GM21576 (cell line): Measurements from ENCODE around the gene PMEPA1.
A peak's percentile ranks its signal among the peaks of the same experiment; 100 is the strongest.
"Not testable (repeated sequence)": the region's sequence is repeated elsewhere in the genome, so short reads cannot be mapped to it uniquely, and the experiment has no call there.

ENCODE experiments used
- ATAC-seq: cut with Tn5 transposase; IDR thresholded peaks from one replicate; pipeline ENCODE4 v1.9.1; 2021; ENCODE audit warnings: mild to moderate bottlenecking, moderate library complexity; ENCODE audit not compliant: unreplicated experiment

The PMEPA1 gene

DNA sequence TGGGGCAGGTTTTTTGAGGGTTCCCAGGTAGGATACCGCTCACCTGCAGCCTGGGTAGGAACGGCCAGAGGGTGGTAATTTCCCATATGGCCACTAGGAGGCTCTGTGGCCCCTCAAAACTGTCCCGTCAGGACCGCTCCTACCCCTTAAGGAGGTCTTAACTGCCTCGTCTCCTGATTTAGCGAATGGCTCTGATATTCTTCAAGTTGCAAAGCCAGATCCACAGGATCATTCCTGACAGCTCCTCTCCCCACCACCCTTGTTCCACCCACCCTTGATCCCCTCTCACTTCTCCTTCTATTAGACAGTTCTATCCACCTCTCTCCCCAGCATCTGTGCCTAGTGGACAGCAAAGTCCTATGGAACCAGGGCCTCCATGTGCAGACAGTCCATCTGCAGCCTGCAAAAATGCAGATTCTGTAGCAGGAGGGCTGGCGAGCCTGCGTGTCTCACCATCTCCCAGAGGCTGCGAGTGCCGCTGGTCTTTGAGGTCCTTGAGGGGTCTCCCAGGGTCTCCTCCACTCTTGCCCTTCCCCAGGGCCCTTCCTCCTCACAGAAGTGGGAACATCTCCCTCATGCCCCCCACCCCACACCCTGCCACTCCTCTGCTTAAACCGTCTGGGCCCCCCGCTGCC is 55.3 kb downstream of the PMEPA1 start:
- peak; percentile 65 for ATAC-seq

- ATAC-seq = no peak
Observed at GRCh38 chr20:57653910-57654309, 55.9 kb downstream of the PMEPA1 start.

GRCh38 chr20:57653546-57653900 is 56.3 kb downstream of the PMEPA1 start:
- ATAC-seq = no peak

DNA sequence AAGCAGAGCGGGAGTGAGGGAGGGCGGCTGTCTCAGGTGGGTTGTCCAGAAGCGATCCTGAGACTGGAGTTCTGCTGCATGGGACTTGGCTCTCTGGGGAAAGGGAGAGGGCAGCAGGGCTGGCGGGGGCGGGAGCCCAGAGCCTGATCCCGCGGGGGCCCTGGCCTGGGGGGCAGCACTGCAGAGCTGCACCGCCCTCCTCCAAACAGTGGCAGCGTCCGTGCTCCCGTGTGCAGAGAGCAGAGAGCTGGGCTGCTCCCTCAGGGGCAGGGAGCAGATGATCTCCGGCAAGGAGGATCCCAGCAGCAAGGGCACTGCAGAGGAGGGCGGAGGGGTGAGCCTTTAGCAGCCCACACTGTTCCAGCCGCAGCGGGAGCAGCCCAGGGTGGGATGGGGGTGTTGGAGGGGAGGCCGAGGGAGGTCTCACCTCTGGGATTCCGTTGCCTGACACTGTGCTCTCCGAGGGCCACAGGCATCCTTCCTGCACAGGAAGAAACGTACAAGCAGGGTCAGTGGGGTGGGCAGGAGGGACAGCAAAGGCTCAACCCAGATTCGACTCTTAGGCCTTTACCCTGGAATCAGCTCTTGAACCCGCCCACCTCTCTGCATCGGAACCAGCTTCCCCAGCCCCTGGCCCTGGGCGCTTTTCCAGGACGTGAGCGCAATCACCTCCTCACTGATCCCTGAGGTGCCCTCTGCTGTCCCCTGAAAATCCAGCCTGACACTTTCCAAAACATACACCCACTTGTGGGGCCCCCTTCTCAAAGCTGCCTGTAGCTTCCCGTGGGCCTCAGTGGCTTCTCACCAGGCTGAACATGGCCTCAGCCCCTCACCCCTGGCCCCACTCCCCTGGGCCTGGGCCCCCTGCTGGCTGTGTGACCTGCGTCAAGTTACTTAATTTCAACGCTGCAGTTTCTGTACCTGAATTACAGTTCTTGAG is 56.9 kb downstream of the PMEPA1 start:
- ATAC-seq = no peak

DNA sequence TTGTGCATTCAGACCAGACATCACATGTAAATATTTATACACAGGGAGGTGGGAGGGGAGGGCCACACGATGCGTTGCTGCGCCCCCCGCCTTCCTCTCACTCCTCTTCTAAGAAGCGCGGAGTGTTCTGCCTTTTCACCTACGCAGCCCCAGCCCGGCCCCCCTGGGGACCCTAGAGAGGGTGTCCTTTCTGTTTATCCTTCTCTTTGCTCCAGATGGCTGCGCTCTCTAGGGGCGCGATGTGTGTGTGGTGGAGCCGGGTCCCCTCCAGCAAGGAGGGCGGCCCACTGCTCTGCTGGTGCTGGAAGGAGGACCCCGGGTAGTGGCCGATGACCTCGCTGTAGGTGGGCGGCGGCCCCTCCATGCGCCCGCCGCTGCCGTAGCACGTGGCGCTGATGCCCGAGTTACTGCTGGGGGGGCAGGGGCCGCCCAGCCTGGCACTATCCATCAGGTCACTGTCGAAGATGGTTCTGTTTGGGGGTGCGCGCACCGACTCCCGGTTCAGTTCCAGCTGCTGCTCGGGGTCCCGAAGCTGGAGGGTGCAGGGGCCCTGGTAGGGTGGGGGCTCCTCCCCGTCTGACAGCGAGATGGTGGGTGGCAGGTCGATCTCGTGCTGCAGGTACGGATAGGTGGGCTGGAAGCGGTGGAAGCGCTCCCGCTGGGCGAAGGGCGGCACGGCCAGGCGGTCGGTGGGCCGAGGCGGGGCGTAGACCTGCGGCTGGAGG is 57.8 kb downstream of the PMEPA1 start:
- ATAC-seq = no peak

- no peak for ATAC-seq
Observed at GRCh38 chr20:57650756-57651483, 58.9 kb downstream of the PMEPA1 start.

DNA sequence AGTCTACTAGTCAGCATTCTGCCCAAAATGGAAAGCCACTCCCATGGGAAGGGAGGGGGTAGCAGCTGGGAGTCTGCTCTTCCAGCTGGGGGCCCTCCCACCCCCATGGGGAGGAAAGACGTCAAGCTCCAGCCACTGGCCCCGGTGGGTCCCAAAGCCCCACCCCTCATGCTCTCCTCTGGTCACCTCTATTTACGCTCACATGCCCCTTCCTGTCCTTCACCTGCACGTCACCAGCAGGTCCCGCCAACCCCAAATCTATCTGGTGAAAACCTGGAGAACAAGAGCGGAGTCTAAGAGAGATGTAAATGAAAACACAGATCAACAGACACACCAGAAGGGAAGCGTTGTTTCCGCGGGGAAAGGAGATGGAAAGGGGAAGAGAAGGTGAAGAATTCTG is 59.5 kb downstream of the PMEPA1 start:
- no peak for ATAC-seq

DNA sequence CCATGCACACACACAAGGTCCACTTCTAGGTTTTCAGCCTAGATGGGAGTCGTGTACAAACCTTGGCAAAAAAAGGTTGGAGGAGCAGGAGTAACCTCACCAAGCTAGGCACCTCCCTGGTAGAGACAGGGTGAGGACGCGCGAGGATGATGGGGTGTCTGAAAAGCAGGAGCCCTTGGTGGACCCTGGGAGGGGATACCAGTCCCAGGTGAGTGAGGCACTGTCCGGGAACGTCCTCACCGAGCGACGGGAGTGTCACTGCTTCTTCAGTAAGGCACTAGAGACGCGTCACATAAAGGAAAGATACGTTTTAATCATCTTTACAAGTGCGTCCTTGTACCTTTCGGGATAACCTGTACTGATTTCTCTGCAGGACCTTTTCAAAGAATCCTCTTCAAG is 60.2 kb downstream of the PMEPA1 start:
- ATAC-seq = no peak

- no peak for ATAC-seq
Observed at GRCh38 chr20:57648878-57649616, 60.8 kb downstream of the PMEPA1 start.

DNA sequence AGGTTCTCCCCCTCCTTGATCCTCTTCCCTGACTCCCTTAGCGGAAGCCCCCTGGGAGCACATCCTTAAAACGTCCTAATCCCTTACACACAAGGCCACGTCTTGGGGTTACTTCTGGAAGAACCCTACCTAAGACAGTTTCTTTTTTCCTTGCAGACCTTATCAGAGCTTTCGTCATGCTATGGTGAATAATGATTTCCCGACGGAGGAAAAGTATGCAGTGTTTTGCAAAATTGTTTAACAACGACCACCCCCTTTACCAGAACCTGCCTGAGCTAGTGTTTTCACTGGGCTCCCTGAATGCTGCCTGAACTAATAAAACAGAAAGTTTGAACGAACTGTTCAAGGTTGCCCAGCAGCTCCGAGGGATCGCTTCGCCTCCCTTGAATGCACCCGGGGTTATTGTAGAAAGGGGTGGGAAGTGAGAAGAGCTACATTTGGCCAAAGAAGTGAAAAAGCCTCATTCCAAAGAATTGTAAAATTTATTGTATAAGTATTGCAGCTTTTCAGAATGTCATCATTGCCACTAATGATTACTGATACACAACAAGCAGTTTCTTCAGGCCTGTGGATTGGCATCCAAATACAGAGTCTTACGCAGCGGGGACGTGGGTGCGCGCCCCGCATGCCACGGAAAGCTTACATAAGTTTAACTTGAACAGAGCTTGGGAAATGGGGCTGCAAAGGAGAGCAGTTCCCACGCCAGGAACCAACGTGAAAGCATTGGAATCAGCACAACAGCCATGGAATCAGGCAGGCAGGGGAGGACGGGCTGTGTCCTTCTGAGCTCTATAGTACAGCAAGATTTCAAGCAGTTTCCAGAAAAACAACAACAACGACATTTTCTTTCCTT is 61.7 kb downstream of the PMEPA1 start:
- no peak for ATAC-seq

- ATAC-seq = no peak
Observed at GRCh38 chr20:57647006-57647932, 62.5 kb downstream of the PMEPA1 start.

DNA sequence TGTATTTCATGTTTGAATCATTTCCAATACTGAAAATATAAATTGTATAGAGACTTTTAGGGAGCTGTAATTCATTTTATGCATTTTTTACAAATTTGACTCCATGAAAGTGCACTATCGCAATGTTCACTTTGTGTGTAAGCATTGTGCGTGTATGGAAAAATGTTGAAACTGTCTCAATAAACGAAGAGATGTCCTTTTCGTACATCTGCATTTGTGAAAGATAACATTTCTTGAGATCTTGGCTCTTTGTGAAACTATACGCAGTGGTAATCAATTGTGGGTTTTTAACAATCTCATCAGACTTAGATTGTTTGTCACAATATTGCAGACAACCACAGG is 70.9 kb downstream of the PMEPA1 start:
- no peak for ATAC-seq

- no peak for ATAC-seq
Observed at GRCh38 chr20:57638173-57638894, 71.5 kb downstream of the PMEPA1 start.

DNA sequence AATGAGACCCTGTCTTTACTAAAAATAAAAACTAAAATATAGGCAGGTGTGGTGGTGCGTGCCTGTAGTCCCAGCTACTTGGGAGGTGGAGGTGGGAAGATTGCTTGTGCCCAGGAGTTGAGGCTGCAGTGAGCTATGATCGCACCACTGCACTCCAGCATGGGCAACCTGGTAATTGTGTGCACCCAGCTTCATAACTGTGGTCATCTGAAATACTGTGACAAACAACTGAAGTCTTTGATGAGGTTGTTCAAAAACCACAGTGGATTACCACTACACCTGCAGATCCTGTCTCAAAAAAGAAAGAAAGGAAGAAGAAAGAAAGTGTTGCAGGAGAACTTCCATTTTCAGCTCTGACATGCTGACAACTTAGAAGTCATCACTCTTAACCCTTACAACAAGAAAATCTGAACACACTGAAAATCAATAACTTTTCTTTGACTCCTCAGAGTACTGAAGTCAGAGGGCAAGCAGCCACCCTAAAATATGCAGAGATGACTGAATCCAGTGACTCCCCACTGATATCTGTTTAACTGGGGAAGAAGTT is 75.8 kb downstream of the PMEPA1 start:
- no peak for ATAC-seq

GRCh38 chr20:57632286-57632685 is 77.5 kb downstream of the PMEPA1 start:
- ATAC-seq = no peak

GRCh38 chr20:57630061-57630460 is 79.8 kb downstream of the PMEPA1 start:
- no peak for ATAC-seq

DNA sequence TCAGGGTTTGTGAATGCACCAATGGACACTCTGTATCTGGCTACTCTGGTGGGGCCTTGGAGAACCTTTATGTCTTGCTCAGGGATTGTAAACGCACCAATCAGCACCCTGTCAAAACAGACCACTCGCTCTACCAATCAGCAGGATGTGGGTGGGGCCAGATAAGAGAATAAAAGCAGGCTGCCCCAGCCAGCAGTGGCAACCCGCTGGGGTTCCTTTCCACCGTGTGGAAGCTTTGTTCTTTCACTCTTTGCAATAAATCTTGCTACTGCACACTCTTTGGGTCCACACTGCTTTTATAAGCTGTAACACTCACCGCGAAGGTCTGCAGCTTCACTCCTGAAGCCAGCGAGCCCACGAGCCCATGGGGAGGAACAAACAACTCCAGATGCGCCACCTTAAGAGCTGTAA is 80.3 kb downstream of the PMEPA1 start:
- ATAC-seq = not testable (repeated sequence)

GRCh38 chr20:57628962-57629308 is 80.9 kb downstream of the PMEPA1 start:
- not testable (repeated sequence) for ATAC-seq
